KG1 (cell line): Measurements from ENCODE around the gene WDR27.
"Not testable (repeated sequence)": the region's sequence is repeated elsewhere in the genome, so short reads cannot be mapped to it uniquely, and the experiment has no call there.

Experiments
- DNase-seq: peaks from one replicate; lab custom pipeline; 2025; lab: John Stamatoyannopoulos, UW

The WDR27 gene

GRCh38 chr6:169520104-169520503 is 181.7 kb downstream of the WDR27 start:
- DNase-seq, result no peak

GRCh38 chr6:169518451-169518850 is 183.4 kb downstream of the WDR27 start:
- no peak for DNase-seq

DNA sequence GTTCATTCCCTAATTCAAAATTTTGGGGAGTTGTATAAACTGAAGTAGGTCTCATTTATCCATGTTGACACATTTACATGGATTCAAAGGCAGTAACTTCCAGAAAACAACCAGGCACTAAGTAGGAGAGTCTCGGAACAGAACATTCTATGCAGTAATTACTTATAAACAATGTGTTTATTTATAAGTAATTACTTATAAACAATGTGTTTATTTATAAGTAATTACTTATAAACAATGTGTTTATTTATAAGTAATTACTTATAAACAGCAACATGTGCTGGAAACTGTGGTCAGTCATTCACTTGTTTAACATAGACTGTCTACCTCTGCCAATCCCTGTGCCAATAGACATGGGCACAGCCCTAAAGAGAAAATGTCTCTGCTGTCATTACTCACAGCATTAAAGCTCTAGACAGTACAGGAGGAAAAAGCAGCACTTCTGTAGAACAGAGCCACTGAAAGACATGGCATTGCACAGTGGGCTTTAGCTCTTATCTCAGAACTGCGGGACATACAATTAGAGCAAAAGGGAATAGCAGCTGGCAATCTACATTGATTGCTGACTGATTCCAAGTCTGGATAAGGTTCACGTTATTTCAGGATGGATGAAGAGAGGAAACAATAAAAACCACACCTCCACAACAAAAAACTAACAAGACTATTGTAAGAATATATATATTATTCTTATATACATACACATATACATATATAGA is 188.2 kb downstream of the WDR27 start:
- no peak for DNase-seq

GRCh38 chr6:169511785-169512184 is 190.0 kb downstream of the WDR27 start:
- DNase-seq, result not testable (repeated sequence)

DNA sequence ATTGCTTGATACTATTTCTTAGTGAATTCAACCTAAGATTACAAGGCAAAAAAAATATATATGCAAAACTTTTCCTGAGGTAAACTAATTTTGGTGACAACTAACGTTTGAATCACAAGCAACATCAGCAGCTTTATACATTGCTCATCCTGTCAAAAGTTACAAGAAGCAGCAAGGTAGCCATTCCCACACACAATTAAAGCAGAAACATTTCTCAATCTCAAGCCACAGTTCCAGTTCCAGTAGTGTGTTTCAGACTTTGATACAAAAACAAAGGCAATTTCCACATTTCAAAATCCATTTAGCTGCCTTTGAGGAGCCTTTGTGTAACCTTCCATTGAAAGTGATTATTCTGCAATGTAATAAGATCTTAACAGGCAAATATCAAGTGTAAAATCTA is 191.0 kb downstream of the WDR27 start:
- DNase-seq, result no peak

DNA sequence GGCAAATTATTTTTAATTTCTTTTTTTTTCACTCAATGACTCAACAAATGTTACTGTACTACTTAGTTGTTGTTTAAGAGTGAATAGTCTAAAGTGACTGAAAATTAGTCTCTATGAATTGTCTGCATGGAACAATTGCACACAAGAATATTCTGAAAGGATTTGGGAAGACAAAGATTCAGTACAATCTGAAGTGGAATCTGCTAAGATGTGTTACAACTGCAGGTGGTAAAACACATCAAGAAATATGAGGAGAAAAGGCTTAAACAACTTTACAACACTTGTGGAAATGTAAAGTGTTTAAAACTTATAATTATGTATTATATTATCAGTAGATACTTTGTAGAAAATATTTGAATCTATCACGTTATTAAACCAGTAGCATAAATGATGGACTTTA is 193.4 kb downstream of the WDR27 start:
- no peak for DNase-seq

DNA sequence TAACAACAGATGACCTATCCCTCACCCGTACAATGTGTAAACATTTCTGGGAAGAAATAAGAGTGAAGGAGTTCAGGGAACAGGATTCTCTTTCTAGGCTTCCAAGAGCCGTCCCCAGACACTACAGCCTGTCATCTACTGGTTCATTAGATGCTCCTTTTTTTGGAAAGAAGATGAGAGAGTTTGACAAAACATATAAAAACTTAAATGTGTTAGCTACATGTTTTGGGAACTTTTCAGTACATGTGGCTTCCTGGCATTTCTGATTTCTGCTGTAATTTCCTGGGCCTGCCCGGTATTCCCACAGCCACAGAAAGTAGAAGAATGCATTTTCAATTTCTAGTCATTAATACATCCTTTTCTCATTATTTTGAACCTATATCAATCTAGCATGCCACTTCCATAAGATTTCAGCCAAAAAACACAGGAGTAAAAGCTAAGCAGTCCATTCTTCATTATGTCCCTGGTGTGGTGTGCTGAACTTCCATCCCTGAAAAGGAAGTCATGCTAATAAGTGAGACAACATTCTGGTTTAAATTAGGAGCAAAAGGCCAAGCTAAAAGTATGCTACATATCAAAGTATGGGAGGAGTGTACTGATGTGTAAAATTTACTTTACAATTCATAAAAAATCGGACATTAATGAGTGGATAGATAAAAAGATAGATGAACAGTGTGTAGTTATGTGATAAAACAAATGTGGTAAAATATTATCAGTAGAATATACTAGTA is 198.2 kb downstream of the WDR27 start:
- DNase-seq, result no peak

- no peak for DNase-seq
Observed at GRCh38 chr6:169502445-169502844, 199.4 kb downstream of the WDR27 start.

- no peak for DNase-seq
Observed at GRCh38 chr6:169501777-169502313, 200.0 kb downstream of the WDR27 start.

GRCh38 chr6:169501128-169501527 is 200.7 kb downstream of the WDR27 start:
- no peak for DNase-seq

- DNase-seq, result no peak
Observed at GRCh38 chr6:169500688-169501087, 201.1 kb downstream of the WDR27 start.

DNA sequence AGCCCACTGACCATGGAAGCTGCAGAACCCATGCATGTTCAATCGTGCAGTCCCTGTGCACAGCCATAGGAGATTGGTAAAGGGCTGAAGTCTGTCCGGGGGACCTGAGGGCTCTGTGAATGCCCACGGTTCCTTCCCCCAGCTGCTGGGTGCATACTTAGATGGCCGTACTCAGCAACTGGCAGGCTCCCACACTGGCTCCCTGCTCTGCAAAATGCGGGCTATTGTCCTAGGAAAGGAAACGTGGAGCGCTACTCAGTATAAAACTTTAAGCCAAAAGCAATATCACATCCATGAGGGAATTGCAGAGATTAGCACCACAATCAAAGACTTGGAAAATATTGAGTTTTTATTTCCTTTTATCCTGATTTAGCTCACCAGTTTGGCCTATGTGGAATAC is 202.0 kb downstream of the WDR27 start:
- no peak for DNase-seq

- DNase-seq, result no peak
Observed at GRCh38 chr6:169498916-169499513, 202.8 kb downstream of the WDR27 start.

DNA sequence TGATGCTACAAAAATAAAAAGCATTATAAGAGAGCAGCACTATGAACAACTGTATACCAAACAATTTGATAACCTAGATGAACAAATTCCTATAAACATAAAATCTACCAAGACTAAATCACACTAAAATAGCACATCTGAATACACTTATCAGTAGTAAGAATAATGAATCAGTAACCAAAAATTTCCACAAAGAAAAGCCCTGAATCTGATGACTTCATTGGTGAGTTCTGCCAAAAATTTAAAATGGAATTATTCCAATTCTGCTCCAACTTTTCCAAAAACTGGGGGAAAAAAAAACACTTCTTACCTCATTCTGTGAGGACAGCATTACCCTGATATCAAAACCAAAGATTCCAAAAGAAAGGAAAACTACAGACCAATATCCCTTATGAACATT is 206.2 kb downstream of the WDR27 start:
- DNase-seq, result no peak

DNA sequence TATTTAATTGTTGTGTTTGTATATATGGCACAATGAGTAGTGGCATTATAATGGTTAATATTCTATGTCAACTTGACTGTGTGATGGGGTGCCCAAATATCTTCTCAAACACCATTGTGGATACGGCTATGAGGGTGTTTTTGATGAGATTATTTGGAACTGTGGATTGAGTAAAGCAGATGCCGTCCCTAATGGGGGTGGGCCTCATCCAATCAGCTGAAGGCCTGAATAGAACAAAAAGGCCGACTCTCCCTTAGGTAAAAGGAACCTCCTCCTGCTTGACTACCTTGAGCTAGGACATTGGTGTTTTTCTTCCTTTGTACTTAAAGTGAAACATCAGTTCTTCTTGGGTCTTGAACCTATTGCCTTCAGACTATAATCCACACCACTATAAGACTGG is 207.8 kb downstream of the WDR27 start:
- DNase-seq, result no peak

GRCh38 chr6:169491482-169491881 is 210.3 kb downstream of the WDR27 start:
- no peak for DNase-seq

GRCh38 chr6:169490830-169491229 is 211.0 kb downstream of the WDR27 start:
- DNase-seq, result no peak

- no peak for DNase-seq
Observed at GRCh38 chr6:169490246-169490641, 211.6 kb downstream of the WDR27 start.

DNA sequence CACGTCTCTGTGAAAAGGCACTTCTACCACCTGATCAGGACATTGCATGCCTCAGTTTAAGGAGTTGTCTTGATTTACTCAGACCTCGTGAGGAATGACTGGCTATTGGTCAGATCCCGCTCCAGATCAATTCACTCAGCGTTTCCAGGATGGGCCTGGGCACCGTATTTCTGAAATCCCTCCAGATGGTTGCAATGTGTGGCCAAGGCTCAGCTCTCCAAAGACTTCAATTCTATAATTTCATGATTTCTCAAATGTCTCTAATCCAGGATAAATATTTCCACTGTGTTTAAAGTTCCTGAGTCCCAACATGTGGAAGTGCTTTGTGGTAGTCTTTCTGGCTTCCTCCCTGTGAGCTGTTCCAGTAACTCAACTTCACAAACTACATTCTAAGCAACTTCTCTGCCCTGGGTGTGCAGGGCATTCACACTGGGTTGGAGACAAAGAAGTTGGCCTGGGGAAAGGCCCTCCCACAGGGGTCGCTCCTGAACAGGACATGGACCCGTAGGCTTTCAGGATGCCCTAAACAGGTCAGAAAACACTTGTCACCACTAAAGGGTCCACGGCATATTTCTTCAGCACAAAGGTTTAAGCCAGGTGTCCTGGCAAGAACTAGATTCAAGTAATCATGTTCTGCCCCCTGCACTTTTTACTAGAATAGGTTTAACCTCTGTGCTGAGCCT is 212.1 kb downstream of the WDR27 start:
- DNase-seq, result no peak

- no peak for DNase-seq
Observed at GRCh38 chr6:169487579-169488436, 214.0 kb downstream of the WDR27 start.

- DNase-seq, result no peak
Observed at GRCh38 chr6:169479783-169480495, 221.9 kb downstream of the WDR27 start.
